K562 (cell line): Measurements from ENCODE around the gene LCLAT1. TPM values are rescaled to one million over a fixed set of nuclear protein-coding genes. Genes with fewer than 3 reads are reported as not detected.

Source experiments
- CBFA2T2 ChIP-seq: fragments of 450-650 bp; conservative IDR thresholded peaks from 2 replicates; pipeline ENCODE4 v1.6.1; 2017; ENCODE audit warnings: mild to moderate bottlenecking
- CREBBP ChIP-seq: IDR thresholded peaks from one replicate; pipeline ENCODE4 v1.6.1; 2012; ENCODE audit warnings: low read depth, mild to moderate bottlenecking, control low read depth, inconsistent platforms, low read length
- DEAF1 ChIP-seq: fragments of 450-650 bp; formaldehyde crosslinking; IDR thresholded peaks from 2 replicates; pipeline ENCODE4 v1.4.0; 2020; ENCODE audit warnings: mild to moderate bottlenecking, moderate library complexity
- EP300 ChIP-seq: IDR thresholded peaks from 2 replicates; pipeline ENCODE4 v1.6.1; 2012; ENCODE audit warnings: low read length, improper control_type of control experiment
- FOXA1 ChIP-seq: fragments of 450-650 bp; IDR thresholded peaks from 2 replicates; pipeline ENCODE4 v1.6.1; 2016; ENCODE audit warnings: mild to moderate bottlenecking, borderline replicate concordance
- FOXJ2 ChIP-seq: fragments of 200-800 bp; sonication (Bioruptor generic); IDR thresholded peaks from 2 replicates; pipeline ENCODE4 v1.6.1; 2016; ENCODE audit warnings: missing genetic modification characterization, missing compliant biosample characterization
- GATAD2A ChIP-seq: fragments of 450-650 bp; IDR thresholded peaks from 2 replicates; pipeline ENCODE4 v1.6.1; 2017
- HDAC2 ChIP-seq: fragments of 450-650 bp; IDR thresholded peaks from 2 replicates; pipeline ENCODE4 v1.6.1; 2016; ENCODE audit warnings: mild to moderate bottlenecking
- HMG20A ChIP-seq: fragments of 450-650 bp; formaldehyde crosslinking; conservative IDR thresholded peaks from 2 replicates; pipeline ENCODE4 v1.4.0; 2020; ENCODE audit warnings: mild to moderate bottlenecking, mixed read lengths
- HNRNPH1 ChIP-seq: fragments of 200-400 bp; formaldehyde crosslinking; optimal IDR thresholded peaks from 2 replicates; pipeline ENCODE3; 2017; ENCODE audit warnings: low read depth, mild to moderate bottlenecking, low read length, moderate library complexity
- KDM1A ChIP-seq, 2 experiments: fragments of 450-650 bp; IDR thresholded peaks; 2 replicates each; pipeline ENCODE4 v1.6.1; 2016; ENCODE audit warnings: mild to moderate bottlenecking in 2 of 2
- MEIS2 ChIP-seq: fragments of 450-650 bp; IDR thresholded peaks from 2 replicates; pipeline ENCODE4 v1.6.1; 2014; ENCODE audit warnings: mild to moderate bottlenecking; ENCODE audit not compliant: partially characterized antibody
- MYNN ChIP-seq, 2 experiments: sonication (generic); formaldehyde crosslinking in 1 of 2; IDR thresholded peaks; 2 replicates each; pipeline versions ENCODE4 v1.5.0 to v1.6.1; 2016 to 2020; ENCODE audit warnings: antibody characterized with exemption in 1 of 2, missing genetic modification reagents in 1 of 2
- NFIC ChIP-seq: fragments of 450-650 bp; IDR thresholded peaks from 2 replicates; pipeline ENCODE4 v1.6.1; 2017; ENCODE audit warnings: mild to moderate bottlenecking, inconsistent platforms
- POLR2AphosphoS5 ChIP-seq: IDR thresholded peaks from 2 replicates; pipeline ENCODE4 v1.6.1; 2011; ENCODE audit warnings: mild to moderate bottlenecking, low read depth, low read length, moderate library complexity; ENCODE audit not compliant: control insufficient read depth, insufficient read depth
- PTBP1 ChIP-seq: fragments of 200-400 bp; formaldehyde crosslinking; IDR thresholded peaks from 2 replicates; pipeline ENCODE4 v1.6.1; 2017; ENCODE audit warnings: low read depth, low read length
- RAD51 ChIP-seq: fragments of 450-650 bp; IDR thresholded peaks from 2 replicates; pipeline ENCODE4 v1.7.1; 2016; ENCODE audit warnings: low read depth, mild to moderate bottlenecking, borderline replicate concordance
- RBBP5 ChIP-seq: fragments of 200-600 bp; sonication (generic); IDR thresholded peaks from 2 replicates; pipeline ENCODE4 v1.6.1; 2012; ENCODE audit warnings: borderline replicate concordance, mild to moderate bottlenecking, low read length, control low read depth, inconsistent platforms; ENCODE audit not compliant: insufficient read depth, poor library complexity, severe bottlenecking
- SAFB ChIP-seq: fragments of 200-400 bp; formaldehyde crosslinking; IDR thresholded peaks from 2 replicates; pipeline ENCODE4 v1.6.1; 2017; ENCODE audit warnings: low read depth, low read length, borderline replicate concordance
- SIN3B ChIP-seq: fragments of 450-650 bp; IDR thresholded peaks from 2 replicates; pipeline ENCODE4 v1.6.1; 2017; ENCODE audit warnings: low read depth, mild to moderate bottlenecking, moderate library complexity
- SMARCA4 ChIP-seq: fragments of 450-650 bp; IDR thresholded peaks from 2 replicates; pipeline ENCODE4 v1.6.1; 2016
- TBP ChIP-seq: optimal IDR thresholded peaks from 2 replicates; pipeline ENCODE3; 2011; ENCODE audit warnings: low read depth, low read length, improper control_type of control experiment
- TGIF2 ChIP-seq: sonication (generic); formaldehyde crosslinking; IDR thresholded peaks from 2 replicates; pipeline ENCODE4 v1.8.1; 2022; ENCODE audit warnings: mild to moderate bottlenecking, missing genetic modification reagents, moderate library complexity
- XRCC5 ChIP-seq: fragments of 200-400 bp; formaldehyde crosslinking; IDR thresholded peaks from 2 replicates; pipeline ENCODE4 v1.6.1; 2017; ENCODE audit warnings: low read depth, mild to moderate bottlenecking, low read length
- ZFPM2 ChIP-seq: fragments of 250-450 bp; sonication (Bioruptor Pico); IDR thresholded peaks from 2 replicates; pipeline ENCODE4 v1.5.1; 2022; ENCODE audit warnings: mild to moderate bottlenecking
- ZNF133 ChIP-seq: fragments of 250-450 bp; sonication (Bioruptor Pico); IDR thresholded peaks from 2 replicates; pipeline ENCODE4 v1.4.0; 2020; ENCODE audit warnings: mild to moderate bottlenecking
- ZNF316 ChIP-seq: fragments of 450-650 bp; IDR thresholded peaks from 2 replicates; pipeline ENCODE4 v1.6.1; 2016
- ZNF707 ChIP-seq: fragments of 250-450 bp; sonication (Bioruptor Pico); conservative IDR thresholded peaks from 2 replicates; pipeline ENCODE4 v1.8.0; 2022; ENCODE audit warnings: inconsistent platforms, mild to moderate bottlenecking, moderate library complexity
- ZSCAN32 ChIP-seq: fragments of 450-650 bp; formaldehyde crosslinking; IDR thresholded peaks from 2 replicates; pipeline ENCODE4 v1.4.0; 2020; ENCODE audit warnings: mild to moderate bottlenecking, moderate library complexity
- polyA plus RNA-seq, 8 experiments: library from polyadenylated mRNA; depleted of rRNA in 4 of 8; stranded (reverse) in 5 of 8; unstranded in 3 of 8; fragments of >200 nt; fragmentation: Nextera tagmentation in 2 of 8; fragmentation: Illumina TruSeq in 1 of 8; extraction: Ambion mirVana in 2 of 8; extraction: Trizol in 1 of 8; gene quantifications; 2 replicates each; pipeline versions ENCODE4 v1.2.1 to v1.2.3, GENCODE V29; 2011 to 2014; ENCODE audit warnings: inconsistent platforms in 1 of 8, missing spikeins in 1 of 8
- total RNA-seq, 7 experiments: library from RNA; depleted of rRNA in 6 of 7; stranded (reverse); fragments of >200 nt in 6 of 7; fragmentation: Illumina TruSeq in 2 of 7; extraction: Trizol in 2 of 7; gene quantifications; 2 replicates each; pipeline versions ENCODE4 v1.2.1 to v1.2.3, GENCODE V29; 2011 to 2021; ENCODE audit warnings: low replicate concordance in 1 of 7
- TF ChIP-seq, protein P1 (sequence below): conservative IDR thresholded peaks from 2 replicates; pipeline ENCODE4 v1.6.1; 2011; ENCODE audit warnings: low read depth, mild to moderate bottlenecking, low read length; ENCODE audit not compliant: control insufficient read depth

LCLAT1 gene
- total and polyA plus RNA-seq, 9 of the 15 experiments (the other 6 are each of a cell fraction or from before 2014, with no cell fraction given): 8.9 to 63.3 (median 25.4) TPM

- TF ChIP-seq SAFB (no peak), SMARCA4 (0 out of 2 replicates have a peak, but pooled peaks have one; percentile 19), ZNF133 (CRISPR knock-in tag) (no peak), RAD51 (no peak), ZFPM2 (no peak), RBBP5 (no peak), HNRNPH1 (no peak), FOXA1 (no peak), ZNF316 (peak; percentile 32), CBFA2T2 (peak; percentile 79), FOXJ2 (tag) (no peak), MEIS2 (no peak), MYNN (IDR thresholded peaks at IDR 0.05) (no peak), MYNN (CRISPR knock-in tag; IDR thresholded peaks at IDR 0.05) (no peak), TBP (no peak), DEAF1 (no peak), TGIF2 (CRISPR knock-in tag) (no peak), EP300 (peak; percentile 12; the same call in 1 of the 2 replicates), NFIC (0 out of 2 replicates have a peak, but pooled peaks have one; percentile 36), PTBP1 (no peak), ZSCAN32 (no peak), ZNF707 (no peak), POLR2AphosphoS5 (peak; percentile 77), KDM1A (IDR thresholded peaks at IDR 0.05) (0 out of 4 replicates have a peak, but pooled peaks of 1 of the 2 experiments have one; percentile 21), HDAC2 (no peak), GATAD2A (no peak), CREBBP (no peak), HMG20A (CRISPR knock-in tag) (no peak), XRCC5 (no peak), SIN3B (no peak)
- TF ChIP-seq, protein P1, sequence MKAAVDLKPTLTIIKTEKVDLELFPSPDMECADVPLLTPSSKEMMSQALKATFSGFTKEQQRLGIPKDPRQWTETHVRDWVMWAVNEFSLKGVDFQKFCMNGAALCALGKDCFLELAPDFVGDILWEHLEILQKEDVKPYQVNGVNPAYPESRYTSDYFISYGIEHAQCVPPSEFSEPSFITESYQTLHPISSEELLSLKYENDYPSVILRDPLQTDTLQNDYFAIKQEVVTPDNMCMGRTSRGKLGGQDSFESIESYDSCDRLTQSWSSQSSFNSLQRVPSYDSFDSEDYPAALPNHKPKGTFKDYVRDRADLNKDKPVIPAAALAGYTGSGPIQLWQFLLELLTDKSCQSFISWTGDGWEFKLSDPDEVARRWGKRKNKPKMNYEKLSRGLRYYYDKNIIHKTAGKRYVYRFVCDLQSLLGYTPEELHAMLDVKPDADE: no peak
Observed at GRCh38 chr2:30583204-30583749, 136.2 kb downstream of the LCLAT1 start (continued).
